GM19035 (cell line): ENCODE data around the gene DMXL2.
"Not testable (repeated sequence)": the region's sequence is repeated elsewhere in the genome, so short reads cannot be mapped to it uniquely, and the experiment has no call there.

Experiments used
- ATAC-seq: cut with Tn5 transposase; IDR thresholded peaks from one replicate; pipeline ENCODE4 v1.9.1; 2021; ENCODE audit not compliant: unreplicated experiment

DMXL2 gene

DNA sequence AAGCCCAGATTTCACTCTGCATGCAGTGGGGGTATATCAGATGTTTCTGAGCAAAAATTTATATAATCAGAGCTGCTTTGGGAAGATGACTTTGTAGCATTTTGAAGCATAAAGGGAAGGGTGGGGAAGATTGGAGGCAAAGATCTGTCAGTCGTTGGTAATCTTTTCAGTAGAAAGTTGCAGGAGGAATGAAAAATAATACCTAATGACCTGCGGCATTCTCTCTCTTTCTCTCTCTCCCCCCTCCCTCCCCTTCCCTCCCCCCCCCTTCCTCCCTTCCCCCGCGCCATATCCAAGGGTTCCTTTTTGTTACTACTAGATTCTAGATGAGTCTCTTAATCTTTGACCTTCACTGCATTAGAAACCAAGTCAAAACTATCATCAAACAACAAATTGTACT lies 1.5 kb upstream of the DMXL2 start:
- ATAC-seq: no peak

DNA sequence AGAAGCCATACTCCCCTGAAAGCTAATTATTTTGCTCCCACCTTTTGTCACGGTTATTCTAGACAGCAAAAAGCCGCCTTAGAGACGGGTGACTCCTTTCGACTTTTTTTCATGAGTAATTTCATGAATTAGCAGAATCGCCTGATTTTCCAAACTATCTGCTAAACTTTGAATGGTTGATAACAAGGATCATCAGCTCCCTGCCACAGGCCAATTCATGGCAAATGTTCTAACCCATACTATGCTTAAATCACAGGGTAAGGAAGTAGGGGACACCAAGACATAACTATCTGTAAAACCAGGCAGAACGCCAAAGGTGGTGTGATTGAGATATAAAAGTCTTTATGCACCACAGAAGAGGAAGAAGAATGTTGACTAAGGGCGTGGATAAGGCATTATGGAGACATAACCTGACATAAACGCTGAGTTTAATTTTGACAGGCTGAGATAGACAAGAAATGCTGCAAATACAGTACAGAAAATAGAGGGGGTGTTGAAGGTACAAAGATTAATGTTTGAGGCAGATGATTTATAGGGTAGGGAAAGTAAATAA lies 891 bp upstream of the DMXL2 start:
- no peak for ATAC-seq

DNA sequence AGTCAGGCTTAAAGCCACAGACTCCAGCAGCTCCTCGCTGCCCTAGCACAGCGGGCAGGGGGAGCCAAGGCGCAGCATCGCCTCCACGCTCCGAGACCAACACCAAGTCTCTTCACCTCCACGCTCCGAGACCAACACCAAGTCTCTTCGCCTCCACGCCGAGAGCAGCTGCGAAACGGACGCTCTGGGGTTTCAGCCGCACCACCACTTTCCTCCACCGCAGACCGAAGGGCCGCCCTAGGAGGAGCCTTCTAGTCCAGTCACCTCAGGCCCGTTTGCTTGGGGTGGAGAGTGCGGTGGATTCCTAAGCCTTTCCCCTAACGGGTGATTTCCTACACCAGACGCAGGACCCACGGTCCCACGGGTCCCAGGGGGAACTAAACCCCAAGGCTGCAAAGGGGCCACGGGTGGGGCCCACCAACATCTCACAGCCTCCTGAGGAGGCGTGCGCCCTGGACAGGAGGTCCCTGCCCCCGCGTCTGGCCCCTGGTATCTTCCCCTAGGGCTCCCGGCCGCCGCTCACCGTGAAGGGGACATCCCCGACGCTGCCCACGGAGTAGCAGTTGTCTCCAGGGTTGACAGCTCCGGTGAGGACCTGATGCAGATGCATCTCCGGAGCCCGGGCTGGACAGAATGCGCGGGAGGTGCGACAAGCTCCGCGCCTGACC lies 501 bp downstream of the DMXL2 start:
- ATAC-seq: peak; percentile 54

DNA sequence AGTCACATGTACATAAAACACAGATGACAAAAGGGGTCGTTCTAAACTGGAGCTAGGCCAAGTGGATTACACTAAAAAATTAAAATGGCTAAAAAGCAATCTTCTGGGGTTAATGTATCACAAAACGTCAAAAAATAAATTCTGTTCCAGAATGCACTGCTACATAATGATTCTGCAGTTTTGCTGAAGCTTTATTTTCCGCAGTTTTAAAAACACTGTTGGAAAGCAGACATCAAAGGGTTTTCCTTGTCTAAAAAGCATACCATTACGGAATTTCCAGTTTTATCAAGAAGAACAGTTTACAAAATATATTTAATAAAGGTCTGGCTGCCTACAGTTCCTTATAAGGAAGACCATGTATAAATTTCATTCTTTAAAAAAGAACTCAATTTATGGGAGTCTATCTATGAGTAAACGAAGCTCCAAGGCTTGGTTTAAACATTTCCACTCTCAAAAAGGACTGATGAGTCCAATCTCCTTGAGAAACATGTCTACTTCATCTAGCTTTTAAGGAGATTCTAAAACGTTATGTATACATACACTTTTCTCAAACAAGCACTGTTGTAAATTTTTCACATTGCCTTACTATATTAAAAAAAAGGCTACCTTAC lies 1.3 kb downstream of the DMXL2 start:
- no peak for ATAC-seq

DNA sequence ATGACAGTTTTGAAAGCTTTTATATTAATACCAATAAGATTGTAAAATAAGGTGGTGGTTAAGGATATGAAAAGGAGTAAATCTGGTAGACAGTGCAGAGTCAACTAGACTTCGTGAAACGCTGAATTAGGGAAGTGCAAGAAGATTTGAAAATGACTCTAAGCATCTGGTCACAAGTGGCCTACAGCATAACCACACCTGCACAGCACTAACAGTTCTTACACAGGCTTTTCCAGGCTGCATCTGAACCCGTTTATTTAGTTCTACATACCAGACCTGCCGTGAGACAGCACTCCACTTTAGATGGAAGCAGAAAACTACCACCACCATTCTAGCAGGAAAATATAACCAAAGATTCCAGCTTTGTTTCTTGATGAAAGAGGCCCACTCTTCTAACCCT lies 1.9 kb downstream of the DMXL2 start:
- peak; percentile 36 for ATAC-seq

DNA sequence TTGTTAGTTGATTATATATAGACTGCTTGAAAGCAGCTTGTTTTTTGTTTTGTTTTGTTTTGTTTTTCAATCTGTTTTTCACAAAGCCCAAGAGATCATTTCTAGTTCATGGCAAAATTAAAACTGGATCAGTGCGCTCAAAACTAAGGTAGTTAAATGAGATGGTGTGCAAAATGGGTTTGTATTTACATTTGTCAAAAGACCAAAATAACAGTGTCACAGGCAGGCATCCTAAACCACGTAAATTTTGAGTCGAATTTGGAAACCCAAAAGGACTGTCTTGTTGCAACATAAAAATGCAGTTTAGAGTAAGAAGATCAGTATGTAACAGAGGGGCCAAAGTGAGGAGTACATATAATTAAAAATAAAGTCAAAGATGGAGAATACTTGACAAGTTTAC lies 2.4 kb downstream of the DMXL2 start:
- ATAC-seq: no peak

DNA sequence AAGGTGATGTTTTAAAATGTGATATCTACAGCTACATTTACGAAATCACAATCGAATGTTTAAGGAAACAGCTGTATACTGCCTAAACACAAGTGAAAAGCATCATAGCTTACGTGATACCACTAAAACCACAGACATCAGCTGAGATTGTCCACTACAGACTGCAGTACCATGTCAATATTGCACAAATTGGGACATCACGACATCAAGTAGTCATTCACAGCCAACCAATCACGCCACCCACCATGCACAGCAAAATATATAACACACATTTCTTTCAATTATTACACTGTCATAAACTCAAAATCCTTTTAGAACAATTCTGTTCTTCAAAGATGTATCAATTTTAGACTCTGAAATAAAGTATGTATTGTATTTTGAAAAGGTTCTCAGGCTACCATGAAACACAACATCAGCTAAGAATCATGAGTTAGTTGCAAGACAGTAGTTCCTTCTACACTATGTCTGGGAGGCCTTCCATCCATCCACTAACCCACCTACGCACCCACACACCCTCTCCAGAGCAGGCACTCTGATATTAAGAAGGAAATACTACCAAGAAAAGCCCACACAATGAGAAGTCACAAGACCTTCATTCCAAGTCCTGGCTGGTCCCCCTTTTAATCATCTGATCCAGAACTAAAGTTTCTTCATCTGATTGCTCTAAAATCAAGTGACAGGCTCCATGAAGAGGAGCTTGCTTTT lies 3.1 kb downstream of the DMXL2 start:
- no peak for ATAC-seq

DNA sequence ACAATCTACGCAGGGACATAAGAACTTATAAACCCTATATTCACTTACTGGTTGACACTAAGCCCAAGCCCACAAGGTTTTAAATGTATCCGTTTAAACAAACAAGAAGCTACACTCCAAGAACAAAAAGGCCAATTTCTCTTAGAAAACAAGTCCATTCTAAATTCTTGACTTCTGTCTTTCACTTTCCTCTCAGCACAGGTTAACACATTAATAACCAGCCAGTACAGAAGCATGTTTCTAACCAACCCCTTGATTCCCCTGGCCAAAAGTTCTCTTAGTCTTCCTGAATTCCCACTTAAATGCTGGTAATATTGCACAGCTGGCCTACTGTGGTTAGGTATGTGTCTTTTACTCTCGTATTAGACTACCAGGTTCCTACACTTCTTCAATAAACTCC lies 4.7 kb downstream of the DMXL2 start:
- ATAC-seq: no peak

DNA sequence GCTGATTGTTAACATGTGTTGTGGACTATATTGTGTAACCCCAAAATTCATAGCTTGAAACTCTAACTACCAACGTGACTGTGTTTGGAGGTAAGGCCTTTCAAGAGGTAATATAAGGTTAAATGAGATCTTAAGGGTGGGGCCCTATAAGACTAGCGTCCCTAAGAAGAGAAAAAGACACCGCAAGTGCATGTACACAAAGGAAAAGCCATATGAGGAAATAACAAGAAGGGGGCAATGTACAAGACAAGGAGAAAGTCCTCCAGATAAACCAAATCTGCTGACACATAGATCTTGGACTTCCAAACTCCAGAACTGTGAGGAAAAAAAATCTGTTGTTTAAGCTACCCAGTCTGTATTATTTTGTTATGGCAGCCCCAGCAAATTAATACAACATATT lies 8.6 kb downstream of the DMXL2 start:
- no peak for ATAC-seq

DNA sequence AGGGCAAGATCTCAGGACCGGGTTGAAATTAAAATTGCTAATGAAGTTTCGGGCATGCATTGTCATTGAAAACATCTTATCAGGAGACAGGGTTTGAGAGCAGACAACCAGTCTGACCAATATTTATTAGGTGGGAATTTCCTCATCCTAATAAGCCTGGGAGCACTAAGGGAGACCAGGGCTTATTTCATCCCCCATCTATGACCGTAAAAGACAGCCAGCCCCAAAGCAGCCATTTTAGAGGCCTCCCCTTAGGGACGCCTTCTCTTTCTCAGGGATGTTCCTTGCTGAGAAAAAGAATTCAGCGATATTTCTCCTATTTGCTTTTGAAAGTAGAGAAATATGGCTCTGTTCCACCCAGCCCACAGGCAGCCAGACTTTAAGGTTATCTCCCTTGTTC lies 9.9 kb downstream of the DMXL2 start:
- ATAC-seq: not testable (repeated sequence)

DNA sequence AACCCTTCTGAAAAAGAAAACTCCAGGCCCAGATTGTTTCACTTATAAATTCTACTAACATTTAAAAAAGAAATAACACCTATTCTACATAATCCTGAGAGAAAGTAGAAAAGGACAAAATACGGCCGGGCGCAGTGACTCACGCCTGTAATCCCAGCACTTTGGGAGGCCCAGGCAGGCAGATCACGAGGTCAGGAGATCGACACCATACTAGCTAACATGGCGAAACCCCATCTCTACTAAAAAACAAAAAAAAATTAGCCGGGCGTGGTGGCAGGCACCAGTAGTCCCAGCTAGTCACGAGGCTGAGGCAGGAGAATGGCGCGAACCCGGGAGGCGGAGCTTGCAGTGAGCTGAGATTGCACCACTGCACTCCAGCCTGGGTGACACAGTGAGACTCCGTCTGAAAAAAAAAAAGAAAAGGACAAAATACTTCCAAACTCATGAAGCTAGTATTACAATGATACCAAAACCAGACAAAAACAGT lies 19.1 kb downstream of the DMXL2 start:
- not testable (repeated sequence) for ATAC-seq

DNA sequence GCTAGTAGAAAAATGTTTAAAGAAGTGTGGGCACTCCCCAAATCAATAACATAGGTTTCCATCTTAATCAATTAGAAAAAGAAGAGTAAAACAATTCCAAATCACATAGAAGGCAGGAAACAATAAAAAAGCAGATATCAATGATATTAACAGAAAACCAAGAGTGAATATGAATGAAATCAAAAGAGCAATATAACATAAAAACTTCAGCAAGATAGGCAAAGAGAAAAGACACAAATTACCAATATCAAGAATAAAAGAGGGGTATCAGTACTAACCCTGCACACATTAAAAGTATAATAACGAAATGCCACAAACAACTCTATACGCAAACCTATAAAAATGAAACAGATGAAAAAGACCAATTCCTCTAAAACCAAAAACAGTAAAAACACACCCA lies 19.6 kb downstream of the DMXL2 start:
- no peak for ATAC-seq

DNA sequence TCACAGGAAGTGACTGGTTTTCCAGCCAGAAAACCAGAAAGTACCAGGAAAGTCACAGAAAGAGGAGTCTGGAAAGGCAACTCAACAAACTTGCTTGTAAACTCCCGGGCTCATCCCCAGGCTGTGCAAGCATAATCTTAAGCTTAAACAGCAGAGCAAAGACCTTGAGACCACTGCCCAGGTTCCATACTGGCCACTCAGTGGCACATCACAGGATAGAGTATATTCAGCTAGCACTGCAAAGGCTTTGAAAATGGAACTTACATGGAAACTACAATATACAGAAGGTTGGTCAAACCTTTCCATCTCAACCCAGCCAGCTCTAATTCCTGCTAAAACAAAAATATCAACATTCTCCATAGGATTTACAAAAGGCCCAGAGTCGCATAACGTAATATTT lies 20.1 kb downstream of the DMXL2 start:
- no peak for ATAC-seq

DNA sequence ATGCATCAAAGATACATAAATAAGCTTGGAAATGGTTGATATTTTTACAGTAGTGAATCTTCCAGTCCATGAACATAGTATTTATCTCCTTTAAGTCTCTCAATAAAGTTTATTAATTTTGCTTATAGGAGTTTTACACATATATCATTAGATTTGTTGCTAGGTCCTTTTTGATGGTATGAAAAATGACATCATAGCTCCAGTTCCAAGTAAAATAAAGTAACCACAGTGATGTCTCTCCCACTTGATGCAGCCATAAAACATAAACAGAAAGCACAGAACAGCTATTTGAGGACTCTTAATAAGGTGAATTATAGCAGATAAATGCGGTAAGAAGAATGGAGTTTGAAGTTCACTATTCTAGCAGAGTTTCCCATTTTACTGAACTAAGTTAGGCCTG lies 20.8 kb downstream of the DMXL2 start:
- ATAC-seq: no peak

DNA sequence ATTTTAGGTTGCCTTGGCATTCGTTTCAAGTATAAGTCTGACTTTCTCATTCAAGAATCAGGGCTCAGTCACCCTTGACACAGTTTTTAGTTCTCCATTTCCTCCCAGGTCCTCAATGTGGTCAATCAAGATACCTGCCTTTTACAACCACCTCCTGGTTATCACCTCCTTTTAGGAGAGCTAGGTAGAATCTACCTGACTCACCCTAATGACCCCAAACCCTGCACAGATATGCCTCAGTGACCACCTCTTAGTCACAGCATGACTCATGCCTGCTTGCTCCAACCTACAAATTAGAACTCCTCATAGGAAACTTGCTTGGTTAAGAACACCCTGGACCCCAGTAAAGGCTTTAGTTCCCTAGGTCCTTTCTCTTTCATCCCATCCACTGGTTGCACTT lies 22.5 kb downstream of the DMXL2 start:
- ATAC-seq: no peak

DNA sequence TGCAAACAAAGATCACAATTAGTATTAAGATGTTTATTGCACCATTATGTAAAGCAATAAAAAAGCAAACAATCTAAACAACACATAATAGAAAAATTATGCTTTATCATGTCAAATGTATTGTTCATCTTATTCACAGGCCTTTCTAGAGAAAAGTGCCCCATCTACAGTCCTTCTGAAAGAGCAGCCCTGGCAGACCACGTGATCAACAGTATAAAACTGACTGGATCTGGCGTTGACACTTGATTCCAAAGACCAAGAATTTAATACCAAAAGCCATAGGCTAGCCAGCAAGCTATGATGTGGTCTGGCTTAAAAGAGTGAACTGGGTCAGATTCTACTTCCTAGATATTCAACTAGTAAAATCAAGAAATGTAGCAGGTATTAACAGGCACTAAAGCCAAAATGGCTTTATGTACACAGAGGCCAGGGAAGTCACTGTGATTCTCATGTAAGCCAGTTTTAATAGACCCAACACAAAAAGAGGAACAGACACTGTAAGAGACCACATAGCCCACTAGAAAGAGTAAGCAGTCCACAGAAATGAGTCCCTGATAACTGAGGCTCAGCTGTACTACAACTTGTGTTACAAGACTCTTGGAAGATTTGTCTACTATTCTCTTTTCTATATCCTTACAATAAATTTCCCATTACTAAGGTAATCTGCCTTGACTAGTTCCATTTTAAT lies 32.5 kb downstream of the DMXL2 start:
- no peak for ATAC-seq

DNA sequence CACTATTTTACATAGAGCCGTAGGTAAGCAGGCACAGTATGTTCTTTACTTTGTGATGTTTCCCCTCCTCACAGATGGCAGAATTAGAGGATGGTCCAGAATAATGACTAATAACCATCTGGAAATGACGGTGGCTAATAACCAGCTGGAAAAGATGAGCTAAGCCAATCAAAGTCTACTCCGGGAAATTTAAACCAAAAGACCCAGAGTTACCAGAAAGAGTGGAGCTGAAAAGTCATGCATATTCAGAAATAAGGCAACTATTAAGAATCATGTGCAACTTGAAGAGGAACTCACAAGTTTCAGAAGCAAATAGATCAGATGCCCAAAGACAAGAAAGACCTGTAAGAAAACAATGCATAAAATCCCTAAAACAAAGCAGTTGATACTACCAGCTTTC lies 33.6 kb downstream of the DMXL2 start:
- ATAC-seq: no peak

DNA sequence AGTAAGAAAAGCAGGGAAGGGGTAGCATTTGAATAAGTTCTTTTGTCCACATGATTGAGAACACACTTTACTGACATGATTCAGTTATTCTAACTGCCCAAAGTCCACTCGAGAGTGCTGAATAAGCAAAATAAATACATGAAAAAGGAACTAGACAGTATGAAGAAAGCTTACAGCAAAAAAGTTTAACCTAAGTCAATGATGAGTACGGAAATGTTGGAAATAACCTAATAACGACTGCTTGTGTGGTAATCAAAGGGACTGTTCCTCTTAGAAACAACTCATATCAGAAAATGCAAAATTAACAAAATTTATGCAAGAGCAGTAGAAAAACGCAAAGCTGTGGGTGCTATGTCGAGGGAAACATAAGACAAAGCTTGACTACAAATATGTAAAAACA lies 36.6 kb downstream of the DMXL2 start:
- no peak for ATAC-seq

DNA sequence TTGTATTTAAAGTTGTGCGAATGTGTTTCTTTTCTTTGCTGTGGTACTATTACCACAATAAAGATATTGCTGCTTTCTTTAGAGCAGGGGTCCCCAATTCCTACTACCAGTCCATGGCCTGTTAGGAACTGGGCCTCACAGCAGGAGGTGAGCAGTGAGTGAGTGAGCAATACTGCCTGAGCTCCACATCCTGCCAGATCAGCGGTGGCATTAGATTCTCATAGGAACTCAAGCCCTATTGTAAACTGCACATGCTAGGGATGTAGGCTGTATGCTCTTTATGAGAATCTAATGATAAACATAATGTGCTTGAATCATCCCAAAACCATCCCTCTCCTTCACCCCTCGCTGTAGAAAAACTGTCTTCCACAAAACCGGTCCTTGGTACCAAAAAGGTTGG lies 41.6 kb downstream of the DMXL2 start:
- no peak for ATAC-seq

DNA sequence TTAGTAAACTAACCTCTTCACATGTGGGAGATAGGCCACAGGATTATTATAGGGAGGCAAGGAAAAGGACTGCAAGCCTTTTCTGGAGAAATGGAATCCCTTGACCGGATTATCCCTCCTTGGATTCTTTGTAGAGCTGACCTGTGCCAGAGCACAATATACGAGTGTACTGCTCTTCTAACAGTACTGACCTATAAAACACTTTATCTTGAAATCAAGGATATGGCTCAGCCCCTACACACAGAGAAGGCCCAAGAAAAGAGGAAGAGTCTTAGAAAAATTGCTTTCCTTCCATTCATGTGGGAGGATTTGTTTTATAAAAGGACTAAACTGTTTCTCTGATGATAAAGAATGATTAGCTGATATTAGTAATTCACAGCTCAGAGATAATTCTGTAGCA lies 42.2 kb downstream of the DMXL2 start:
- no peak for ATAC-seq

DNA sequence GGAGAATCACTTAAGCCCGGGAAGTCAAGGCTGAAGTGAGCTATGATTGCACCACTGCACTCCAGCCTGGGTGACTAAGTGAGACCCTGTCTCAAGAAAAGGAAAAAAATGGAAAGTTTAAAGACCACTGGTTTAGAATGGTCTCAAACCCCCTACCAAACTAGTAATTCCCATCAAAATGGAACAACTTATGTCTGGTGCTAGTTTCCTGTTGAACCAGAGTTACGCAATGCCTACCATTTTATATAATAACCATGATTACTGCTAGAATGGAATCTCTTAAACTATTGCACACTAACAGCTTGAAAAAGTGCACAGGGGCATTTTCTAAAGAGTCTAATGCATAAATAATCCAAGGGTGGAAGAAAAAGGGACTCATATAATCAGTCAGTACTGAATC lies 43.6 kb downstream of the DMXL2 start:
- ATAC-seq: no peak
